GM21723 (cell line): Measurements from ENCODE around the gene GAS1.

Experiments used
- ATAC-seq: cut with Tn5 transposase; IDR thresholded peaks from one replicate; pipeline ENCODE4 v1.9.1; 2021; ENCODE audit warnings: mild to moderate bottlenecking, moderate library complexity; ENCODE audit not compliant: unreplicated experiment

Gene GAS1

DNA sequence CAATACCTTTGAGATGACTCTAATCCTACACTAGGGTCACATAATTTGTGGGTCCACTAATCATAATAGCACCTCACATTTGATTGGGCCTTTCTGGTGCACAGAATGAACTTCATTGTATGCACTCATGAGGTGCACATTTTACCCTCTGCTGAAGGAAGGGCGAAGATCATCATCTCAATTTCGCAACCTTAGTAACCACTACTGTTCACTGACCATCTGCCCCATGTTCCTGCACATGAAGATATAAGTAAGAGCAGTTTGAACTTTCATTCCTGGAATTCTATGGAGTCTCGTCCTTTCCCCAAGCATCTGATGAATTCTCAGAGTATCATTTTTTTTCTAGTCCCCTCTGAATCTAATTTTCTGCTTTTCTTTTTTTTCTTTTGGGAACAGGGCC, 21.2 kb downstream of the GAS1 start:
- ATAC-seq: no peak

- ATAC-seq: no peak
These were observed 21.6 kb downstream of the GAS1 start for GRCh38 chr9:86925686-86926085.

GRCh38 chr9:86924206-86924605, 23.1 kb downstream of the GAS1 start:
- ATAC-seq: no peak

DNA sequence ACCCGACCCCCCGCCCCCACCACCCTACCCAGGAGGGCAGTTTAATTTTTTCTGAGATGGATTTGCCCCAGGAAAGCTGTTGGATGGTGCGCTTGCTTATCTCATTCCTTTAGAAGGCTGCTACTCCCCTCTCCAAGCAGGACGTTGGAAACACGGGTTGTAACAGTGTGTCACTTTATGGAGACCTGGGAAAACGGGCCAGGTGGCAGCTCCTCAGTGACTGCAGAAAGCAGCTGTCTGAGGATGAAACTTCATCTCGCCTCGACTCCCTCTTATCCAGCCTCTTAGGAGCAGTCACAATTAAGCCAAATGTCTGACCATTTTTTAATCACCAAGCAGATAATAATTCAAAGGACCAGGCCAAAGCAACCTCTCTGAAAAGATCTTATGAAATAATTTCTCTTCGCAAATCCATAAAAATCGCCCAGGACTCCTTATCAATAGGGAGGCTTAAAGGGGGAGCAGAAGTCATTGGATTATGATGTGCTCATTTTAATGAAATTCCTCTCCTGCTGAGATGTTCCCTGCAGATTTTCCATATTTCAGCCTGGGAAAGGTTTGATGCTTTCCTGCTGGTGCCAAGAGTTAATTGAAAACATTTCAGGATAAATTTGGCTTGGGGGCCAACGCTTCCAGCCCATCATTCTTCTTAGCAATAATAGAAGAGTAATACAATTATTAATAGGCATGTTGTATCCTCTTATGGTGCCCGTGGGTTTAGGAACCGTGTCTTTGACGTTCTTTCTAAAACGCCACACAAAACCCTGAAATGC, 26.0 kb downstream of the GAS1 start:
- no peak for ATAC-seq

- ATAC-seq: no peak
These were observed 28.8 kb downstream of the GAS1 start for GRCh38 chr9:86918556-86918955.

- no peak for ATAC-seq
These were observed 35.1 kb downstream of the GAS1 start for GRCh38 chr9:86912210-86912609.

- no peak for ATAC-seq
These were observed 37.9 kb downstream of the GAS1 start for GRCh38 chr9:86909388-86909787.

DNA sequence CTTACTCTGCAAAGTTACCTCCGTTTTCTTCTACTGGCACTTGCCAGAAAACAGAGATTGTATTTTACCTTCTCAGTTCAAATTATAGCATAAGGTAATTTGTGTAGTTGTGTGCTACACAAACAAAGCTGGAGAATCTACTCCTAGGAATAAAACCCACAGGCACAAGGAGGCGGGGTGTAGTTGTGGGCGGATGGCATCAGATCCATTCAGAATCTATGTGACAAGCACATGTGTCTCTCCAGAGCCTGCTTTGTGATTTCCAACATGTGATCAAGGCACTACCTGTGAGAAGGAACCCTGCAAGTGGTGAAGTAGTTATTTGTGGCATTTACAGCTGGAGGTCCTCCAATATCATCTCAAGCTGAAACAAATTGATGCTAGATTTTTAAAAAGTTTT, 39.0 kb downstream of the GAS1 start:
- no peak for ATAC-seq

DNA sequence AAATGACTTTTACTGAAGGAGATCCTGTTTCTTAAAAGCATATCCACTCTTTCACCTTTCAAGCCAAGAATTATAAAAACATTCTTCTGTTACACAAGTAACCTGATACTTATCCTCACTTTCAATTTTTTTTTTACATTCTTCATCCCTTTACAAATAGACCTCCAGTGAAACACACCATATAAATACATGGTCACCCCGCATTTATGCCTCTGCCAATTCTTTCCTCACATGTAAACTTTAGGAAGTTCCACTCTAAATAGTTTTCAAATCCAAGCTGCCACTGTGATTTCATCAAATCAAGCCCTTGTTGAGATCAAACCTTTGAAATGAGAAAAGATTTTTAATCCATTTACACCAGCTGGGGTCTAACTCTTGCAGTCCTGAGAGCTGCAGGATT, 40.0 kb downstream of the GAS1 start:
- no peak for ATAC-seq

DNA sequence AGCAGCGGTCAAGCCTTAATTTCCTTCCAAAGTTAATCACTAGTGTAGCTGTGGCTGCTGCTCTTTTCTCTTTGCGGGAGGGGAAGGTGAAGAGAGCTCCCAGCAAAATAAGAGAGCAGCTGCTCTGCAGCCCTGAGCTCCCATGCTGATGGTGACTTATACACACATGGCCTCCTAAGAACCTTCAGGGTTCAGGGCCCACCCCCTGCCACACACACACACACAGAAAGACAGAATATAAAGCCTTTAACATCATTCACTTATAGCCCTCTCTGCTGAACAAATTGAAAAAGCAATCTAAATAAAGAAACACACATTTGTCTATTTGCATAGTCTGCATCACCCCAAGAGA, 43.6 kb downstream of the GAS1 start:
- ATAC-seq: no peak

GRCh38 chr9:86902991-86903733, 44.1 kb downstream of the GAS1 start:
- ATAC-seq: no peak

DNA sequence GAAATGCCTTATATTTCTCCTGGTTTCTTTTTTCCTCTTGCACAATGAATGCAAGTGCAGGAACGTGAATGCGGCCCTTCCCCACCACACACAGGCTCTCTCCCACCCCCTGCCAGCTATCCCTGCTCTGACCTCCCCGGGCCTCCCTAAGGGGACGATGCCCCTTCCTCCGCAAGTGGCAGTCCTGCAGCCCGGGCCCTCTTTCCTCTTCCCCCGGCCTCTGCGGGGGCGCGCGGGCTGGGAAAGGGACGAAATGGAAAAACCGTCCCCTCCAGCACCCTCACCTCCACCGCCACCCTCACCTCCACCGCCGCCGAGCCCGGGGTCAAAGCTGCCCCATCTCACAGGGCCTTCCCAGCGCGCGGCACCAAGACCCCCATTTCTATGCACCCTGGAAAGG, 44.7 kb downstream of the GAS1 start:
- no peak for ATAC-seq

DNA sequence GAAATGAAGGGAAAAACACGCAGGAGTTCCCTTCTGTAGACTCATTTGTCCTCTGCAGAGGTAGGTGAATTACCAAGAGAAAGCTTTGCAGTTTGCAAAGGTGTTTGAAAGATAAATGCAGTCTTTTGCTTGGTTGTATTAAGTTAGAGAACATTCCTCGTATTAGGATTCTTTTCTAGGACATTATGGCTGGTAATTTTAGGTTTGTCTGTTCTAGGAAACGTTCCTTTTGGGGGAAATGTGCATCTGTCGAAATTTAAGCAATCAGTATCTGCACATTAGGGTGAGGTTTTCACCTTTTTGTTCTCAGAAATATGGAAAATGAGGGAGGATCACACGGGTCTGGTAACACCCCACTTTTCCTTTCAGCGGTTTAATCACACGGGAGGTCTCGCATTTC, 45.1 kb downstream of the GAS1 start:
- no peak for ATAC-seq

GRCh38 chr9:86901511-86901910, 45.8 kb downstream of the GAS1 start:
- no peak for ATAC-seq
